DND-41 (cell line): ENCODE data around the gene ZSCAN21.
"Not testable (repeated sequence)": the region's sequence is repeated elsewhere in the genome, so short reads cannot be mapped to it uniquely, and the experiment has no call there.

Experiments used
- ATAC-seq: fragments of 200-7000 bp; cut with Tn5 transposase; 3 replicates; pipeline ENCODE4 v1.9.1; 2021; ENCODE audit warnings: low read depth; ENCODE audit not compliant: insufficient read depth
- DNase-seq: peaks from one replicate; pipeline ENCODE4 v3.0.0-alpha.2; 2020
- H2AFZ ChIP-seq: 2 replicates; pipeline ENCODE4 v1.6.0; 2012; ENCODE audit warnings: low read depth, low read length
- H3K27ac ChIP-seq: 2 replicates; pipeline ENCODE4 v1.5.1; 2012; ENCODE audit warnings: low read length, inconsistent platforms
- H3K27me3 ChIP-seq: fragments of 200-600 bp; sonication (generic); 2 replicates; pipeline ENCODE4 v1.6.0; 2012; ENCODE audit warnings: low read length, mild to moderate bottlenecking, inconsistent platforms; ENCODE audit not compliant: insufficient read depth, poor library complexity
- H3K36me3 ChIP-seq: 2 replicates; pipeline ENCODE4 v1.5.1; 2012; ENCODE audit warnings: low read length, inconsistent platforms; ENCODE audit not compliant: insufficient read depth
- H3K4me1 ChIP-seq: 2 replicates; pipeline ENCODE4 v1.5.1; 2012; ENCODE audit warnings: mild to moderate bottlenecking, low read length; ENCODE audit not compliant: insufficient read depth
- H3K4me2 ChIP-seq: 2 replicates; pipeline ENCODE4 v1.6.0; 2012; ENCODE audit warnings: mild to moderate bottlenecking, moderate library complexity, low read length, inconsistent platforms; ENCODE audit not compliant: insufficient read depth
- H3K4me3 ChIP-seq, 2 experiments: fragments of 200-600 bp in 1 of 2; shearing (Covaris generic) in 1 of 2; 2 replicates each; pipeline ENCODE4 v1.5.1; 2012 to 2016; ENCODE audit warnings: inconsistent platforms in 2 of 2, low read length in 2 of 2, mild to moderate bottlenecking in 2 of 2, low read depth in 1 of 2, moderate library complexity in 1 of 2
- H3K79me2 ChIP-seq: 2 replicates; pipeline ENCODE4 v1.6.0; 2012; ENCODE audit warnings: low read length, inconsistent platforms; ENCODE audit not compliant: insufficient read depth
- H3K9ac ChIP-seq: 2 replicates; pipeline ENCODE4 v1.6.0; 2012; ENCODE audit warnings: low read depth, mild to moderate bottlenecking, inconsistent platforms, low read length, moderate library complexity
- H3K9me3 ChIP-seq: 2 replicates; pipeline ENCODE4 v1.5.1; 2012; ENCODE audit warnings: low read length, moderate library complexity, mild to moderate bottlenecking, inconsistent platforms; ENCODE audit not compliant: insufficient read depth, severe bottlenecking
- H4K20me1 ChIP-seq: 2 replicates; pipeline ENCODE4 v1.6.0; 2012; ENCODE audit warnings: low read length; ENCODE audit not compliant: insufficient read depth
- CTCF ChIP-seq: IDR thresholded peaks from 2 replicates; pipeline ENCODE4 v1.5.1; 2012; ENCODE audit warnings: borderline replicate concordance, low read length, moderate library complexity, mild to moderate bottlenecking; ENCODE audit not compliant: poor library complexity, severe bottlenecking; ENCODE audit errors: extremely low read depth
- EZH2 ChIP-seq: IDR thresholded peaks from 3 replicates; pipeline ENCODE4 v1.6.1; 2012; ENCODE audit warnings: borderline replicate concordance, low read depth, mild to moderate bottlenecking, moderate library complexity, low read length, inconsistent platforms; ENCODE audit not compliant: severe bottlenecking

Gene ZSCAN21

GRCh38 chr7:100011516-100011915, 38.1 kb upstream of the ZSCAN21 start:
- no peaks in the 10 kb centered on the region for H3K9me3 ChIP-seq
- H3K27me3 ChIP-seq: no peaks in the 10 kb centered on the region
- H3K36me3 ChIP-seq: peaks cover under 1% of the 10 kb centered on the region; the same call in 1 of the 2 replicates
- DNase-seq (no peak), ATAC-seq (no peak)
- H3K4me2 ChIP-seq: no peak overlapping the region
- TF ChIP-seq EZH2: no peak
- H3K9ac ChIP-seq: no peak overlapping the region
- peaks cover 15% of the 10 kb centered on the region for H3K79me2 ChIP-seq
- peak overlapping the region; percentile 43; the same call in 1 of the 2 replicates for H2AFZ ChIP-seq
- no peak overlapping the region for H3K4me3 ChIP-seq
- no peak overlapping the region for H3K27ac ChIP-seq
- peaks cover 12% of the 10 kb centered on the region for H3K4me1 ChIP-seq
- peaks cover 6% of the 10 kb centered on the region; the same call in 1 of the 2 replicates for H4K20me1 ChIP-seq

- not testable (repeated sequence) for H2AFZ ChIP-seq, H3K4me3 ChIP-seq, ATAC-seq, H3K27ac ChIP-seq, H3K27me3 ChIP-seq, H3K36me3 ChIP-seq, H3K9ac ChIP-seq, H3K4me2 ChIP-seq, DNase-seq, H3K9me3 ChIP-seq
- Histone ChIP-seq H3K79me2 (peaks cover 26% of the 10 kb centered on the region), H3K4me1 (peaks cover 23% of the 10 kb centered on the region), H4K20me1 (peaks cover 13% of the 10 kb centered on the region; the same call in 1 of the 2 replicates)
Measured at GRCh38 chr7:100012385-100013327, 36.9 kb upstream of the ZSCAN21 start.

- no peak overlapping the region for H3K4me2 ChIP-seq
- H4K20me1 ChIP-seq: peaks cover 13% of the 10 kb centered on the region; the same call in 1 of the 2 replicates
- peaks cover 13% of the 10 kb centered on the region; the same call in 1 of the 2 replicates for H3K36me3 ChIP-seq
- H3K27ac ChIP-seq: no peak overlapping the region
- no peaks in the 10 kb centered on the region for H3K9me3 ChIP-seq
- ATAC-seq: no peak
- TF ChIP-seq CTCF (no peak), EZH2 (no peak)
- no peak overlapping the region for H3K4me3 ChIP-seq
- DNase-seq: no peak
- H3K4me1 ChIP-seq: peaks cover 28% of the 10 kb centered on the region
- no peak overlapping the region for H3K9ac ChIP-seq
- peaks cover 33% of the 10 kb centered on the region for H3K79me2 ChIP-seq
- H2AFZ ChIP-seq: peak overlapping the region; percentile 42; the same call in 1 of the 2 replicates
- no peaks in the 10 kb centered on the region for H3K27me3 ChIP-seq
Measured at GRCh38 chr7:100013328-100013676, 36.3 kb upstream of the ZSCAN21 start.

GRCh38 chr7:100015232-100016214, 34.1 kb upstream of the ZSCAN21 start, which contains the start of gene ZKSCAN1:
Gene ZKSCAN1 (plus strand): TSS chr7:100015596. CDS start chr7:100023507, 7,911 bp downstream.
- Histone ChIP-seq H3K79me2 (peaks cover 55% of the 10 kb centered on the region), H2AFZ (peak within 1 kb of the TSS; percentile 99), H3K4me3 (peak within 1 kb of the TSS; percentile 48 to 78)

More at GRCh38 chr7:100015232-100016214, 34.1 kb upstream of the ZSCAN21 start, which contains the start of gene ZKSCAN1:
- peaks cover 28% of the 10 kb centered on the region for H3K36me3 ChIP-seq
- H3K27ac ChIP-seq: peak within 1 kb of the TSS; percentile 90
- peak within 1 kb of the TSS; percentile 87 for H3K9ac ChIP-seq
- peak; percentile 87 for DNase-seq
- peaks cover 33% of the 10 kb centered on the region for H3K4me1 ChIP-seq
- peak; percentile 97 for ATAC-seq
- no peaks in the 10 kb centered on the region for H3K27me3 ChIP-seq
- no peak for TF ChIP-seq EZH2
- TF ChIP-seq CTCF: no peak
- H3K9me3 ChIP-seq: no peaks in the 10 kb centered on the region
- peak within 1 kb of the TSS; percentile 95 for H3K4me2 ChIP-seq
- peaks cover 23% of the 10 kb centered on the region; the same call in 1 of the 2 replicates for H4K20me1 ChIP-seq
